Measurements from ENCODE around the gene RPTOR.

GRCh38 chr17:80677214-80677756, 132.6 kb downstream of the RPTOR start:
- TF ChIP-seq CTCF (IDR thresholded peaks at IDR 0.05) (no peak), POLR2AphosphoS5 (IDR thresholded peaks at IDR 0.05) (no peak)
